GM06990 (cell line): ENCODE measurements around the gene TOM1L2.

Experiments
- DNase-seq: peaks from one replicate; pipeline ENCODE4 v3.0.0-alpha.2; 2011; ENCODE audit not compliant: insufficient read length; ENCODE audit errors: extremely low read depth
- H3K27me3 ChIP-seq: replicated peaks from 2 replicates; pipeline ENCODE4 v1.6.0; 2011; ENCODE audit warnings: low read length; ENCODE audit not compliant: control insufficient read depth, insufficient read depth
- H3K36me3 ChIP-seq: 2 replicates; pipeline ENCODE4 v1.5.1; 2011; ENCODE audit warnings: low read length; ENCODE audit not compliant: control insufficient read depth, insufficient read depth
- H3K4me3 ChIP-seq: replicated peaks from 2 replicates; pipeline ENCODE4 v1.5.1; 2011; ENCODE audit warnings: low read depth, mild to moderate bottlenecking, control low read depth, low read length
- CTCF ChIP-seq: IDR thresholded peaks from 2 replicates; pipeline ENCODE4 v1.5.1; 2011; ENCODE audit warnings: low read length, control low read depth, mild to moderate bottlenecking, inconsistent platforms; ENCODE audit not compliant: insufficient read depth, poor library complexity, severe bottlenecking

TOM1L2 gene

GRCh38 chr17:17870247-17870646 is 102.0 kb downstream of the TOM1L2 start:
- peak; percentile 5 for TF ChIP-seq CTCF
- H3K4me3 ChIP-seq: no peak overlapping the region
- H3K36me3 ChIP-seq: no peaks in the 10 kb centered on the region; the same call in 1 of the 2 replicates
- H3K27me3 ChIP-seq: no peaks in the 10 kb centered on the region
- no peak for DNase-seq

- TF ChIP-seq CTCF: no peak
- no peak for DNase-seq
- H3K36me3 ChIP-seq: no peaks in the 10 kb centered on the region; the same call in 1 of the 2 replicates
Measured at GRCh38 chr17:17868641-17869522, 103.3 kb downstream of the TOM1L2 start.

GRCh38 chr17:17866897-17867296 is 105.3 kb downstream of the TOM1L2 start:
- DNase-seq: no peak
- H3K36me3 ChIP-seq: no peaks in the 10 kb centered on the region; the same call in 1 of the 2 replicates
- H3K4me3 ChIP-seq: no peak overlapping the region
- no peak for TF ChIP-seq CTCF
- H3K27me3 ChIP-seq: no peaks in the 10 kb centered on the region

More at GRCh38 chr17:17868641-17869522, 103.3 kb downstream of the TOM1L2 start:
- Histone ChIP-seq H3K4me3 (no peak overlapping the region), H3K27me3 (no peaks in the 10 kb centered on the region)

GRCh38 chr17:17866425-17866824 is 105.8 kb downstream of the TOM1L2 start:
- TF ChIP-seq CTCF: no peak
- no peak for DNase-seq
- Histone ChIP-seq H3K27me3 (no peaks in the 10 kb centered on the region), H3K4me3 (no peak overlapping the region), H3K36me3 (no peaks in the 10 kb centered on the region; the same call in 1 of the 2 replicates)

GRCh38 chr17:17865035-17865434 is 107.2 kb downstream of the TOM1L2 start:
- Histone ChIP-seq H3K27me3 (no peaks in the 10 kb centered on the region), H3K4me3 (no peak overlapping the region), H3K36me3 (no peaks in the 10 kb centered on the region; the same call in 1 of the 2 replicates)
- no peak for TF ChIP-seq CTCF
- no peak for DNase-seq

- H3K27me3 ChIP-seq: no peaks in the 10 kb centered on the region
- H3K36me3 ChIP-seq: no peaks in the 10 kb centered on the region
- TF ChIP-seq CTCF: no peak
- DNase-seq: no peak
- H3K4me3 ChIP-seq: no peak overlapping the region
Measured at GRCh38 chr17:17860766-17861107, 111.5 kb downstream of the TOM1L2 start.
